Thoracic aorta endothelial cell (primary cell): ENCODE measurements around the gene GGPS1. TPM values are rescaled to one million over a fixed set of nuclear protein-coding genes. Genes with fewer than 3 reads are reported as not detected.

ENCODE experiments used
- small RNA-seq: library from RNA; depleted of rRNA; stranded (forward); fragments of <200 nt; gene quantifications from one replicate; pipeline ENCODE3, GENCODE V24; 2012
- total RNA-seq: library from RNA; depleted of rRNA; stranded (reverse); fragments of >200 nt; gene quantifications from 2 replicates; pipeline ENCODE4 v1.2.3, GENCODE V29; 2012

Gene GGPS1
- 27.6 and 32.0 TPM in 2 replicates for total RNA-seq

DNA sequence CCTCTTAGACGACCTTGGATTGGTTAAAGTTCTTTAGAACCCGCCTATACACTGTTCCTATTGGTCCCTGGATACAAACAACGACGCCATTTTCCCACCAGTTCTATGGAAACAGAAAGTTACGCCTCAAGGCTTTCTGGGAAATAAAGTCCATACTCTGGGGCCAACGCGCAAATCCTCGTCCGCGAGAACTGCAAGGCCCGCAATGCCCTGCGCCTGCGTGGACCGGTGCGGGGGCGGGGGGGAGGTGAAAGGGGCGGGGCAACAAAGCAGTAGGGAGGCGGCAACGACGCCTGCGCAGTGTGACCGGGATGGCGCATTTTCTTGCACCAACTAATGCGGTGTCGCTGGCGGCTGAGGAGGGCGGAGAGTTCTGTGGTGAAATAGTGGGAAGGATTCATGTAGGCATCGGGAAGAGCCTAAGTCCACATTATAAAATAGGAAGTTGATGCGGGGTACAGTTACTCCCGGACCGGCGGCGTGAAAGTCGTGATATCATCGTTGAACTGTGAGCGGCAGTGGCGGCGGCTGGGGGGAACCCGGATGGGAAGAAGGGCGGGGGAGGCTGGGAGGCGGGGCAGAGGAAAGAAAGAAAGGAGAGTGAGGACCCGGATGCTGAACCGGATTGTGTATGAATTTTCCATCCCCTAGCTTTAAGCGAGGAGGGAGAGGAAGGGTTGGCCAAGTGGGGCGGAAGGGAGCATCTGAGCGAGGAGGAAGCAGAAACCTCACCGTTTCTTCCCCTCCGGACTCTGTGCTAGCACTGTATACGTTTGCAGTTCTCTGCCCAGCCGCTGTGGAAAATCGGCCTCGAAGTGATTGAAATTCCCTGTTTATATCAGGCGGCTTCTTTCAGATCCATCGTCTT, at the start of gene GGPS1:
GGPS1 (plus strand) TSS at position 300 of the 868 bp plus-strand sequence. CDS start 6,695 bp downstream, outside the sequence.

DNA sequence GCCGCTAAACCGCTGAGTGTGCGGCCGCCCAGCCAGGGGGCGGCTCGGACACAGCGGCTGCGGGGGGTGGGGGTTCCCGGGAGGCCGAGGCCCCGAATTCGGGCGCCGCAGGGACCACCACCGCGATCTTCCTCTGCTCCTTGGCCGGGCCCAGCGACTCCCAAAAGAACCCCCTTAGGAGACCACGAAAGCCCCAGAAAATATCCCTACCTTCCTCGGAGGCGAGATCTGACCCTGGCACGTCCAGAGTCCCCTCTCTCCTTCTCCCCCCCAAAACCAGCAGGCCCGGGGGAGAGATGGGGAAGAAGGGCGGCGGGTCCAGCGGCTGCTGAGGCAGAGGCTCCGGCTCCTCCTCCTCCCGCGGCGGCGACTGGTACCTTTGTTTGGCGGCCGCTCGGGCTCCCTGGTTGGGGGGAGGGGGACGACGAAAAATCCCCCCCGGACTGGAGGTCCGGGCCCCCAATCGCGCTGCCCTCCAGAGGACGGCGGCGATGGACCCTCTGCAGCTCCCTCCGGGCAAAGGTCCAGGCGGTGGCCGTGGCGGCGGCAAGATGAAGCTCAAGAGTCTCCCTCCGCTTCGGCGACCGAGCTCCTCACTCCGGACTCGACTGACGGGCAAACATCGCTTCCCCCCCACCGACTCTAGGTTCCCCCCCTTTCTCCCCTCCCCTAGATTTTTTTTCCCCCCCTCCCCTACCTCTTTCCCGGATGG, 655 bp upstream of the GGPS1 start, which contains the start of gene ARID4B:
ARID4B (minus strand) TSS at position 621 of the 712 bp plus-strand sequence. CDS start 1,260 bp downstream, outside the sequence.

DNA sequence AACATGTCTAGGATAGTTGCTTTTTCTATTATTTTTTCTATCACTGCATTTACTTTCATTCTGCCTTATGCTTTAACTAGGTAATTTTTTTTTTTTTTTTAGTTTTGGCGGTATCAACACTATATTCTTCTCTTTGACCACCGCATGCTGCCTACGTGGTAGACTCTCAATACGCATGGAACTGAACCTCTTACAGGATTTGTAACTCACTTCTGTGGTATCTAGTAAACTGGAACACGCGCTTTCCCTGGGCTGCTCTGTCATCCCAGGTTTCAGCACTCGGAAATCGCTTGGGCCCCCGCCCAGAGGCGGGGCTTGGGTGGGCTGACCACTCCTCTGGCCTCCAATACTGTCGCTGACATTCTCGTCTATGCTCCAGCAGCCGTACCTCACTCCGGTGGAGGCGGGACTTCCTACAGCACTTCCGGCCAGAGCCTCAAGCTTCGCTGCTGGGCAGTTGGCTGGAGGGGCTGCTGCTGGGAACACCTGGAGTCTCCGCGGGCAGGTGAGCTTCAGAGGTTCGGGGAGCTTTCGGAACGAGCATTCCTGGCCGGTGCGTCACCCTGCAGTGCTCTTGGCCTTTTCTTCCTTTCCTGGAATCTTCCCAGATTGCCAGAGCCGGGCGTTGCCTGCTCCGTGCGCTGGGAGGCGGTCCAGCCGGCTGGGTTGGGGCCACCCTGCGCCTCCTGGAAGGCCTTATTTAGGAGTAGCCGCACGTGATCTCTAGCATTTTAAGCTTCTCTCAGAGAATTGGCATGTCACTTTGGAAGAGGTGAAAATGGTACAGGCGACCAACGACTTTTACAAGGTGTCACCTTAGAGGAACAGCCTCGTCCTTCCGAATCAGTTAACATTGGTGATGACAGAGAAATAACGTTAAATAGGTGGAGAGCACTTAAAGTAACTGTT, 38.9 kb downstream of the GGPS1 start, which contains the start of gene TBCE:
TBCE (plus strand) TSS at position 428 of the 909 bp plus-strand sequence. CDS start 12,623 bp downstream, outside the sequence.

Small RNAs within 50 kb of the gene (small RNA-seq; reads per million reads assigned to genes)
- gene AL391994.1: not detected

Other genes with a start within 250 kb of the GGPS1 start
- 120 and 133 TPM in 2 replicates for gene TOMM20, start 199.7 kb upstream of the GGPS1 start, total RNA-seq
- gene RBM34, start 167.3 kb upstream of the GGPS1 start, total RNA-seq: 68.9 and 73.3 TPM in 2 replicates
- gene ARID4B, start 391 bp upstream of the GGPS1 start, total RNA-seq: 45.7 and 49.6 TPM in 2 replicates
- gene TBCE, start 38.9 kb downstream of the GGPS1 start, total RNA-seq: 29.3 and 34.5 TPM in 2 replicates
- 55.1 and 66.8 TPM in 2 replicates for gene B3GALNT2, start 175.9 kb downstream of the GGPS1 start, total RNA-seq